Dermis lymphatic vessel endothelial cell (primary cell): ENCODE data around the gene AGT. TPM values are rescaled to one million over a fixed set of nuclear protein-coding genes. Genes with fewer than 3 reads are reported as not detected.

Experiments
- total RNA-seq: library from RNA; depleted of rRNA; stranded (reverse); fragments of >200 nt; gene quantifications from 2 replicates; pipeline ENCODE4 v1.2.1, GENCODE V29; 2014

The AGT gene
- under 0.01 TPM in 1 of 2 replicates, not detected in the other for total RNA-seq

DNA sequence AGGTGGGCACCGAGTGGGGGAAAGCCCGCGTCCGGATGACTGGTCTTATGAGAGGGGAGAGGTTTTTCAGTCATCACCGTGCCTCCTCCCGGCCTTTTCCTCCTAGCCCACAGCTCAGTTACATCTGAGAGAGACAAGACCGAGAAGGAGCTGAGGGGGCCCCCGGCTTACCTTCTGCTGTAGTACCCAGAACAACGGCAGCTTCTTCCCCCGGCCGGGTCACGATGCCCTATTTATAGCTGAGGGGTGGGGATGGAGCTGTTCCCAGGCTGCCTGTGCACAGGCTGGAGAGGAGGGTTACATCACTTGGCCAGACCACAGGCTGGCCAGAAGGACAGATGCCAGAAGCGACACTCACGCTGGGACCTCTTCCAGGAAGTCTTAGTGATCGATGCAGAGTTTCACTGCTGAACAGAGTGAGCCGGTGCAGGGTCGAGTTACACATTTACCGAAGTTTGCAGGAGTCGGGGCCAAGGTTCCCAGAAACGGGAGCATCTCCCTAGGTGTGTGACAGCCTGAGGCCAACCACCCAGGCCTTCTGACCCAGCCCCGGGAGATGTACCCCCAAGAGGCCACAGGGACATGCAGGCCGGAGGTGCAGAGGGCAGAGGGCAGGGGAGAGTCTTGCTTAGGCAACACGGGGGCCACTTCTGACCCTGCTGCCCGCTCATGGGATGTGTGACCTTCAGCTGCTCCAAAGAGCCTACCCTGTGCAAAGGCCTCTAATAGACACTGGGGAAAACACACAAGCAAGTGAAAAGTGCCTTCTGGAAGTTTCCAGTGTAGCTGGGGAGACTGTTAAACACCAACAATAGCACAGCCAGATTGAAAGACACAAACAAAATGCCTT is at the start of gene AGT:
Gene AGT (minus strand): TSS at position 208 of the 850 bp plus-strand sequence. CDS start 3,299 bp downstream, outside the sequence.

DNA sequence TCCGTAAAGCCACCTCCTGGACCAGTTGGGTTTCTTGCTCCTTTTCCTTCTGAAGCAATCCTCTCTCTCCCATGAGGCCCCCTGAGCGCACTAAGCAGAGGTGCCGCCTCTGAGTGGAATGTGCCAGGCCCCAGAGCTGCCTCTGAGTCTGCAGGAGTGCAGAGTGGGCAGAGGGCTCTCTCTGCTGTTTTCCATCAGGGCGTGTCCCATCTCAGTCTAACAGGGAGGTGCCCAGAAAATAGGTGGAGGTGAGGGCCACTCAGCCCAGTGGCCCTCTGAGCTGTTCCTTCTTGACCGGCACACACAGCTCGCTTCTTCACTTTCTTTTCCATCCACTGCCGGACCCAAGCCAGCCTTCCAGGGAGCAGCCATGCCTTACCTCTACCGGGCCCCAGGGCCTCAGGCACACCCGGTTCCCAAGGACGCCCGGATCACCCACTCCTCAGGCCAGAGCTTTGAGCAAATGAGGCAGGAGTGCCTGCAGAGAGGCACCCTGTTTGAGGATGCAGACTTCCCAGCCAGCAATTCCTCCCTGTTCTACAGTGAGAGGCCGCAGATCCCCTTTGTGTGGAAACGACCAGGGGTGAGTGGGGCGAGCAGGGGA is 33.3 kb upstream of the AGT start, which contains the start of gene CAPN9:
Gene CAPN9 (plus strand): TSS at position 262 of the 604 bp plus-strand sequence. CDS start 109 bp downstream, at position 371.

Other genes starting within 250 kb of the AGT start
- gene COG2, start 71.6 kb downstream of the AGT start, total RNA-seq = 12.4 and 17.1 TPM in 2 replicates
- gene CAPN9, start 33.3 kb upstream of the AGT start, total RNA-seq = under 0.01 TPM in 1 of 2 replicates, not detected in the other
- 15.2 and 19.2 TPM in 2 replicates for gene C1orf198, start 154.4 kb upstream of the AGT start, total RNA-seq